ENCODE results near the gene PGAM2. TPM values are rescaled to one million over a fixed set of nuclear protein-coding genes. Genes with fewer than 3 reads are reported as not detected.

PGAM2 gene
- total RNA-seq, 2 experiments from 2014 or later = 1.3 to 1.8 TPM

- POLR2A ChIA-PET = no interaction called here
These were observed 45.6 kb upstream of the PGAM2 start for GRCh38 chr7:44110719-44111635.

GRCh38 chr7:44109991-44110390 is 44.6 kb upstream of the PGAM2 start:
- Histone ChIP-seq H3K27me3 (ENCODE audit: control insufficient read depth in 1 of 2, insufficient read depth in 2 of 2, low read length in 2 of 2) (peaks cover 0 to under 1% of the 10 kb centered on the region in 2 experiments), H3K4me1 (ENCODE audit: insufficient read depth, low read length) (peaks cover 6% of the 10 kb centered on the region), H3K4me3 (ENCODE audit: low read length) (no peak overlapping the region), H3K9me3 (ENCODE audit: control insufficient read depth in 1 of 2, insufficient read depth in 1 of 2, low read length in 2 of 2) (peaks cover 0 to 8% of the 10 kb centered on the region in 2 experiments), H3K36me3 (ENCODE audit: insufficient read depth, low read length) (peaks cover 3% of the 10 kb centered on the region), H3K27ac (ENCODE audit: low read depth in 1 of 2, low read length in 2 of 2) (no peak overlapping the region)
- ATAC-seq (ENCODE audit: poor library complexity) = no peak
- no peak for TF ChIP-seq CTCF (IDR thresholded peaks at IDR 0.05)
- DNase-seq = no peak
- peaks cover 14% of the 10 kb centered on the region for H3K4me1 Mint-ChIP-seq (ENCODE audit: low read depth)
- H3K36me3 Mint-ChIP-seq (ENCODE audit: low read depth) = peaks cover 41% of the 10 kb centered on the region
- no peak overlapping the region for H3K4me3 Mint-ChIP-seq
- H3K27ac Mint-ChIP-seq = no peak overlapping the region
- CTCF ChIA-PET = no interaction called here
- POLR2A ChIA-PET = no interaction called here
- peaks cover 5% of the 10 kb centered on the region for H3K27me3 Mint-ChIP-seq
- no peaks in the 10 kb centered on the region for H3K9me3 Mint-ChIP-seq
- intact Hi-C loops (cut with DNase I, micrococcal nuclease) = no loop called here

More at GRCh38 chr7:44110719-44111635, 45.6 kb upstream of the PGAM2 start:
- Histone ChIP-seq H3K27ac (ENCODE audit: low read depth in 1 of 2, low read length in 2 of 2) (no peak overlapping the region), H3K9me3 (ENCODE audit: control insufficient read depth in 1 of 2, insufficient read depth in 1 of 2, low read length in 2 of 2) (peaks cover 0 to 8% of the 10 kb centered on the region in 2 experiments), H3K4me3 (ENCODE audit: low read length) (no peak overlapping the region), H3K36me3 (ENCODE audit: insufficient read depth, low read length) (peaks cover 13% of the 10 kb centered on the region), H3K27me3 (ENCODE audit: control insufficient read depth in 1 of 2, insufficient read depth in 2 of 2, low read length in 2 of 2) (no peaks in the 10 kb centered on the region), H3K4me1 (ENCODE audit: insufficient read depth, low read length) (no peaks in the 10 kb centered on the region)
- CTCF ChIA-PET = no interaction called here
- Mint-ChIP-seq H3K9me3 (no peaks in the 10 kb centered on the region), H3K27me3 (peaks cover under 1% of the 10 kb centered on the region), H3K4me3 (no peak overlapping the region), H3K36me3 (ENCODE audit: low read depth) (peaks cover 45% of the 10 kb centered on the region), H3K4me1 (ENCODE audit: low read depth) (peaks cover 4% of the 10 kb centered on the region), H3K27ac (no peak overlapping the region)
- ATAC-seq (ENCODE audit: poor library complexity) = no peak
- DNase-seq = no peak
- TF ChIP-seq CTCF (IDR thresholded peaks at IDR 0.05) = no peak
- intact Hi-C loops (cut with DNase I, micrococcal nuclease) = no loop called here

GRCh38 chr7:44108768-44109750 is 43.7 kb upstream of the PGAM2 start:
- CTCF ChIA-PET = no interaction called here
- H3K27ac ChIP-seq (ENCODE audit: low read depth in 1 of 2, low read length in 2 of 2) = no peak overlapping the region
- Mint-ChIP-seq H3K4me3 (no peak overlapping the region), H3K9me3 (no peaks in the 10 kb centered on the region), H3K36me3 (ENCODE audit: low read depth) (peaks cover 31% of the 10 kb centered on the region), H3K4me1 (ENCODE audit: low read depth) (peaks cover 16% of the 10 kb centered on the region), H3K27me3 (peaks cover 5% of the 10 kb centered on the region), H3K27ac (no peak overlapping the region)
- H3K27me3 ChIP-seq (ENCODE audit: control insufficient read depth in 1 of 2, insufficient read depth in 2 of 2, low read length in 2 of 2) = peaks cover 0 to 2% of the 10 kb centered on the region in 2 experiments
- intact Hi-C loops (cut with DNase I, micrococcal nuclease) = no loop called here
- ATAC-seq (ENCODE audit: poor library complexity) (no peak), DNase-seq (no peak)
- no peak for TF ChIP-seq CTCF (IDR thresholded peaks at IDR 0.05)
- peaks cover 11% of the 10 kb centered on the region for H3K4me1 ChIP-seq (ENCODE audit: insufficient read depth, low read length)
- no peak overlapping the region for H3K4me3 ChIP-seq (ENCODE audit: low read length)
- POLR2A ChIA-PET = no interaction called here
- peaks cover 3% of the 10 kb centered on the region for H3K36me3 ChIP-seq (ENCODE audit: insufficient read depth, low read length)
- H3K9me3 ChIP-seq (ENCODE audit: control insufficient read depth in 1 of 2, insufficient read depth in 1 of 2, low read length in 2 of 2) = peaks cover 0 to 11% of the 10 kb centered on the region in 2 experiments
